ENCODE data around the gene PCBP3. TPM values are rescaled to one million over a fixed set of nuclear protein-coding genes. Genes with fewer than 3 reads are reported as not detected.

Gene PCBP3
- total RNA-seq, 1 donor from 2014 or later: 0.13 TPM

DNA sequence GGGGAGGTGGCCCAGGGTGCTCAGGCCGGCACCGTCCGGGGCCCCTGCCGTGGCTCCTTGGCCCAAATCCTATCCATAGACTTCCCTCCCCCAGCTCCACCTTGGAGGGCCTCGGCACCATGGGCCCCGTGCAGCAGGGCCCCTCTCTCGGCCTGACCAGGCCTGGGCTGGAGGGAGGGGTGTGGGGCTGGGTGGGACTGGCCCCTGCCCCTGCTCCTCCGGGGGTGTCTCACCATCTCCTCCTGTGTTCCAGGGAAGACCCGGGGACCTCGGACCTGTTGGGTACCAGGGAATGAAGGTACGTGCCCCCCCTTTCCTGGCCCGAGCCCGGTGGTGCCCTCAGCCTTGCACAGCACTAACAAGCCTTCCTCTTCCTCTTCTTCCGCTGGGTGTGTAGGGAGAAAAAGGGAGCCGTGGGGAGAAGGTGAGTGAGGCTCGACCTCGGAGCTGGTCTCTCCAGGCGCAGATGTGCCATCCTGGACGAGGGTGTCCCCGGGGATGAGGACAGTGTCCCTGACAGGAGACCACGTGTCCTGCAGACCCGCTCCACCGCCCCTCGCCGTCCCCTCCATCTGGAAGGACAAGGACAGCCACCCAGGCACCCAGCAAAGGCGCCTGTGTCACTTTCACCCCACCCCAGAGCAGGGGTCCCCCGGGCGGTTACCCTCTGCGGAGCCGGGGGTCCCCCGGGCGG is 346.0 kb downstream of the PCBP3 start:
- DNase-seq (ENCODE audit: low read depth in 2 of 2): no peak

- no peak for DNase-seq (ENCODE audit: low read depth in 2 of 2)
These were observed 346.7 kb downstream of the PCBP3 start for GRCh38 chr21:45990049-45990711.

DNA sequence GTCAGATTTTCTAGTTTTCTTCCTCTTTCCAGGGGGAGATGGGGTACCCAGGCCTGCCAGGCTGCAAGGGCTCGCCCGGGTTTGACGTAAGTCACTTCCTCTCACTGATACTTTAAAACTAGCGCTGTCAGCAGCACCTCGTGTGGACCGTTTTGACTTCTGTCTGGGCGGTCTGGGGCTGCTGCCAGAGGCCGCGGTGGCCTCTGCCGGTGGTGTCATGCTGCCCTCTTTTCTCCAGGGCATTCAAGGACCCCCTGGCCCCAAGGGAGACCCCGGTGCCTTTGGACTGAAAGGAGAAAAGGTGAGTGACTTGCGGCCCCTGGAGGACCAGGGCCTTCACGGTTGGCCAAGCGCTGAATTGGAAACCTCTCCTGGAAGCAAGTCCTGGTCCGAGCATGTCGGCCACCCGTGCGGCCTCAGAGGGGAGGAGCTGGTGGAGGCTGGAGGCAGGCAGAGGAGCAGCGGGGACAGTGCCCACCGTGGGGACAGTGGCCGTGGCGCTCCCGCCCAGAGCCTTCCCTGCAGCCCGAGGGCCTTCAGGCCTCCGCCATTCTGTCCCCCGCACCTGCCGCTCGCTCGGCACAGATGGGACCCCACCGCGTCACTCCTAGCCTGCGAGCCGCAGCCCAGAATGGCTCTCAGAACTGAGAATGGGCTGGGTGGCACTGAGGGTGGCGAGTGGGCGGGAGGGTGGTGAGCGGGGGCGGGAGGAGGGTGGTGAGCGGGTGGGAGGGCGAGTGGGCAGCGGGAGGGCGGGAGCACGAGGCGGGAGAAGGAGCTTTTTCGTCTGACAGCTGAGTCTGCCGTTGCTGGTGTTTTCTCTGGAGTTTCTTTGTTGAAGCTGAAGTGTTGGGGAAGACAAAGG is 347.4 kb downstream of the PCBP3 start:
- no peak for DNase-seq (ENCODE audit: low read depth in 2 of 2)

DNA sequence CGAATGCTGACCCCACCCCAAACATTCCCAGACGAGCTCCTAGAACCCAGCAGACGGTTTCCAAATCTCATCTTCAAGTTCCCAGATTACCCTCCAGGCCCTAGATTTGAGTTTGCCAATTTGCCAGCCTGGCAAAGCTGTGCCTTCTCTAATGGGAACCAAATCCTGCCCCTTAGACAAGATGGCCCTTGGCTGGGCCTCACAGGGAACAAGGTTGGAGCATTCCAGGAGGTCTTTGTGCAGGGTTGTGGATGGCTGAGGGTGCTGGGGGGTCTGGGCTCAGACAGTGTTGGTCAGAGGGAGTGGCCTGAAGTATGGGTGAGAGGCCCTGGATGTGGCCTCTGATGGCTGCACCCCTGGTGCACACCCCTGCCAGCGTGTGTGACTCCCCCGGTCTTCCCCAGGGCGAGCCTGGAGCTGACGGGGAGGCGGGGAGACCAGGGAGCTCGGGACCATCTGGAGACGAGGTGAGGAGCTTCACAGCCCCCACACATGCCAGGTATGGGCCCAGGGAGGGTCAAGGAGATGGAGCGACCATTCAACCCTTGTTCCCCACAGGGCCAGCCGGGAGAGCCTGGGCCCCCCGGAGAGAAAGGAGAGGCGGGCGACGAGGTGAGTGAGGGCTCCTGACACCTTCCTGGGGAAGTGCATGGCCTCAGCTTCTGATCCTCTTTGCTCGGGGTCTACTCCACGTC is 348.2 kb downstream of the PCBP3 start:
- no peak for DNase-seq (ENCODE audit: low read depth in 2 of 2)

Other genes starting within 250 kb of the PCBP3 start
- gene COL18A1, start 238.6 kb upstream of the PCBP3 start, total RNA-seq: 170 and 295 TPM in 2 replicates
- gene SLC19A1, start 101.3 kb upstream of the PCBP3 start, total RNA-seq: 4.9 and 5.4 TPM in 2 replicates